Tibial artery (tissue), 4 donors: ENCODE measurements around the gene OR5AU1.

Source experiments
- DNase-seq, 2 donors: peaks; one replicate each; pipeline ENCODE4 v3.0.0-alpha.2; 2019
- H3K27ac ChIP-seq, 2 donors: fragments of 200-600 bp; sonication (generic) in 1 of 2; 1 replicate in 1 of 2; 2 replicates in 1 of 2; pipeline ENCODE4 v1.5.1; 2018 to 2019; ENCODE audit warnings: mild to moderate bottlenecking in 1 of 2
- H3K27me3 ChIP-seq, 2 donors: fragments of 200-600 bp; sonication (generic) in 1 of 2; one replicate each; pipeline versions ENCODE4 v1.5.1 to v1.6.0; 2016 to 2019
- H3K36me3 ChIP-seq, 3 donors: fragments of 200-600 bp; sonication (generic) in 2 of 3; one replicate each; pipeline ENCODE4 v1.5.1; 2016 to 2019; ENCODE audit warnings: mild to moderate bottlenecking in 2 of 3
- H3K4me1 ChIP-seq, 4 donors: fragments of 200-600 bp; sonication (generic) in 2 of 4; 1 replicate in 3 of 4; 2 replicates in 1 of 4; pipeline ENCODE4 v1.5.1; 2016 to 2019
- H3K4me3 ChIP-seq, 2 donors: fragments of 200-600 bp; sonication (generic) in 1 of 2; 1 replicate in 1 of 2; 2 replicates in 1 of 2; pipeline ENCODE4 v1.5.1; 2018 to 2019; ENCODE audit warnings: mild to moderate bottlenecking in 2 of 2
- H3K9me3 ChIP-seq, 3 donors: fragments of 200-600 bp; sonication (generic) in 1 of 3; one replicate each; pipeline ENCODE4 v1.5.1; 2016 to 2019
- intact Hi-C: fragments of 100-400 bp; cut with DNase I; formaldehyde crosslinking; loops from one replicate; pipeline ENCODE4 v1.15.0; 2023; ENCODE audit warnings: low total_unique reads
- TF ChIP-seq, protein P1 (sequence below), 2 experiments: fragments of 200-600 bp in 1 of 2; fragments of 450-650 bp in 1 of 2; IDR thresholded peaks; one replicate each; pipeline ENCODE4 v1.5.1; 2017 to 2019; ENCODE audit warnings: antibody characterized with exemption in 2 of 2, mild to moderate bottlenecking in 1 of 2, moderate library complexity in 1 of 2

OR5AU1 gene

DNA sequence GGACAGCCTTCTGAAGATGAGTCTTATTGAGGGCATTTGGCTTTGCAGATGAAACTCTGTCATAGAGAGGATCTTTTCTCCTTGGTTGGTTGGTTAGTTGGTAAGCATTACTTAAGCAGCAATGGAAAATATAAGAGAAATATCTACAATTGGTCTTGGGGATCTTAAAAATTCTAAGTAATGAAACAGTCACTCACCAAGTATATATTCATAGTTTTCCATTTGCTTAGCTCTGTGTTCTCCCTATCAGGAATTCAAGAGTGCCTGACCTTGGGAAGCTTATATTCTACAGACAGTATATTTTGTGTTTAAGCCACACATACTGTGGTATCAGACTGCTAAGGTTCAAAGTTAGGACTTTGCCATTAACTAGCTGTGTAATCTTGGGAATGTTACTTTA, at the start of gene OR5AU1:
TSS of gene OR5AU1 (minus strand) at position 101 of the 400 bp plus-strand sequence. CDS start 191 bp downstream, outside the sequence.
- H3K4me3 ChIP-seq: no peak within 1 kb of the TSS
- H3K36me3 ChIP-seq: no peaks in the 10 kb centered on the region
- H3K27ac ChIP-seq: no peak within 1 kb of the TSS
- TF ChIP-seq, protein P1, sequence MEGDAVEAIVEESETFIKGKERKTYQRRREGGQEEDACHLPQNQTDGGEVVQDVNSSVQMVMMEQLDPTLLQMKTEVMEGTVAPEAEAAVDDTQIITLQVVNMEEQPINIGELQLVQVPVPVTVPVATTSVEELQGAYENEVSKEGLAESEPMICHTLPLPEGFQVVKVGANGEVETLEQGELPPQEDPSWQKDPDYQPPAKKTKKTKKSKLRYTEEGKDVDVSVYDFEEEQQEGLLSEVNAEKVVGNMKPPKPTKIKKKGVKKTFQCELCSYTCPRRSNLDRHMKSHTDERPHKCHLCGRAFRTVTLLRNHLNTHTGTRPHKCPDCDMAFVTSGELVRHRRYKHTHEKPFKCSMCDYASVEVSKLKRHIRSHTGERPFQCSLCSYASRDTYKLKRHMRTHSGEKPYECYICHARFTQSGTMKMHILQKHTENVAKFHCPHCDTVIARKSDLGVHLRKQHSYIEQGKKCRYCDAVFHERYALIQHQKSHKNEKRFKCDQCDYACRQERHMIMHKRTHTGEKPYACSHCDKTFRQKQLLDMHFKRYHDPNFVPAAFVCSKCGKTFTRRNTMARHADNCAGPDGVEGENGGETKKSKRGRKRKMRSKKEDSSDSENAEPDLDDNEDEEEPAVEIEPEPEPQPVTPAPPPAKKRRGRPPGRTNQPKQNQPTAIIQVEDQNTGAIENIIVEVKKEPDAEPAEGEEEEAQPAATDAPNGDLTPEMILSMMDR (IDR thresholded peaks at IDR 0.05): no peak
- DNase-seq: no peak
- H3K27me3 ChIP-seq: no peaks in the 10 kb centered on the region
- no peaks in the 10 kb centered on the region for H3K4me1 ChIP-seq
- intact Hi-C loops: no loop called here
- H3K9me3 ChIP-seq: no peaks in the 10 kb centered on the region

DNA sequence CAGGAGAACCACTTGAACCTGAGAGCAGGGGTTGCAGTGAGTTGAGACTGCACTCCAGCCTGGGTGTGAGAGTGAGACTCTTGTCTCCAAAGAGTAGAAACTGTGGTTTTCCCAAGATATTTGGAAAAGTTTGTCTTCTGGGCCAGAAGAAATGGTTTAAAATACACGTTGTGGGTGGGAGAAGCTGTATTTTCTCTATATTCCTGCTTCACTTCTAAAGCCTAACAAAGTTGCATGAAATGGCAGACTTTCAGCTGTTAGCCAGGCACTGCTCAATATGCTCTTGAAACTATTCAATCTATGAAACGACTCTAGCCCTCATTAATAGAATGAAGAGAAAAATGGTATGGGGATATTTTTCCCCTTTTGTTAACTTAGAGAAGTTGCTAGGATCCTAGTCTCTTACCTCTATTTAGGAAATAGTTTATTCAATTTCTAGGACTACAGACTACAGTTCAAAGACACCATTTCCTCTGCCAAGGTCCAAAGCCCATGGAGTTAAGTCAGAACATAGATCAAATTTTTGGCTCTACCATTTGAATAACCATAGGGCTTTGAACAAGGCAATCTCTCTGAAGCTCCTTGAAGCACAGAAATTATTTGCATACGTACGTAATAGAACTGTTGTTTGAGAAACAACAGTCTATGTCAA, 49.3 kb upstream of the OR5AU1 start:
- Histone ChIP-seq H3K4me1 (no peaks in the 10 kb centered on the region), H3K27ac (no peak overlapping the region), H3K4me3 (no peak overlapping the region), H3K27me3 (no peaks in the 10 kb centered on the region), H3K9me3 (no peaks in the 10 kb centered on the region), H3K36me3 (peaks cover 41 to 60% (median 43%) of the 10 kb centered on the region in 3 donors)
- DNase-seq: no peak
- intact Hi-C loops: loop anchor here (5.0 kb wide), 1 partner anchor 37 kb away; no protein-coding TSS in a partner anchor
- TF ChIP-seq, protein P1 (IDR thresholded peaks at IDR 0.05): no peak

DNA sequence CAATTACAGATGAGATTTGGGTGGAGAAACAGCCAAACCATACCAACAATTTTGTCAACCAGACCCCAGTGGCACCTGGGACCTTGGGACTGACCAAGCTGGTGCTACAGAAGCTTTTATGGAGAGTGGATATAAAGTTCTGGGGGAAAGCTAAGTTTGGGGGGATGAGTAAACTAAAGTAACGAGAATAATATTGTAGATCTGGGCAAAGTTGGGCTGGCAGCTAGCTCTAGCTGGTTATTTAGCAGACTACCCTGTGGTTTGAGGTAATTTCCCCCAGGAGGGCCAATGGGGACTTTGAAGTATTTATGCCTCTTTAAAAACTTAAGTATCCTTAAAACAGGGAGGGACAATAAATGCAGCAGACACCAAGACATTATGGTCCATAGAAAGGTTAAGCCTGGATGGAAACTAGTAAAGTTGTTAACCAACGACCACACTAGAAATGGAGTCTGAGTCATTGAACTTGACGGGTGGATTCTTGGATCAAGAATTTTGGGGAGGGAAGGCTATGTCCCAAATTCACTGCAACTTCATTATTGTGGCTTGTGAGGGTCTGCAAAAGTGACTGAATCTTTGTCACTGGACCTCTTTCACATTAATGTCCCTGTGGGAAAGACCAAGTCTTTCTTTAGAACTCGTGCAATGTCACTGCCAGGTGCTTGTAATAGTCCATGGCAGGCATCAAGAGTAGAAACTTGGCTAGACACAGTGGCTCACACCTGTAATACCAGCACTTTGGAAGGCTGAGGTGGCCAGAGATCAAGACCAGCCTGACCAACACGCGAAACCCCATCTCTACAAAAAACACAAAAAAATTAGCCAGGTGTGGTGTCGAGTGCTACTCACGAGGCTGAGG, 48.5 kb upstream of the OR5AU1 start:
- no peak for DNase-seq
- TF ChIP-seq, protein P1 (IDR thresholded peaks at IDR 0.05): no peak
- Histone ChIP-seq H3K4me1 (no peaks in the 10 kb centered on the region), H3K36me3 (peaks cover 35 to 52% (median 36%) of the 10 kb centered on the region in 3 donors), H3K9me3 (no peaks in the 10 kb centered on the region), H3K27me3 (no peaks in the 10 kb centered on the region), H3K27ac (no peak overlapping the region), H3K4me3 (no peak overlapping the region)
- intact Hi-C loops: loop anchor here (5.0 kb wide), 1 partner anchor 38 kb away; no protein-coding TSS in a partner anchor

DNA sequence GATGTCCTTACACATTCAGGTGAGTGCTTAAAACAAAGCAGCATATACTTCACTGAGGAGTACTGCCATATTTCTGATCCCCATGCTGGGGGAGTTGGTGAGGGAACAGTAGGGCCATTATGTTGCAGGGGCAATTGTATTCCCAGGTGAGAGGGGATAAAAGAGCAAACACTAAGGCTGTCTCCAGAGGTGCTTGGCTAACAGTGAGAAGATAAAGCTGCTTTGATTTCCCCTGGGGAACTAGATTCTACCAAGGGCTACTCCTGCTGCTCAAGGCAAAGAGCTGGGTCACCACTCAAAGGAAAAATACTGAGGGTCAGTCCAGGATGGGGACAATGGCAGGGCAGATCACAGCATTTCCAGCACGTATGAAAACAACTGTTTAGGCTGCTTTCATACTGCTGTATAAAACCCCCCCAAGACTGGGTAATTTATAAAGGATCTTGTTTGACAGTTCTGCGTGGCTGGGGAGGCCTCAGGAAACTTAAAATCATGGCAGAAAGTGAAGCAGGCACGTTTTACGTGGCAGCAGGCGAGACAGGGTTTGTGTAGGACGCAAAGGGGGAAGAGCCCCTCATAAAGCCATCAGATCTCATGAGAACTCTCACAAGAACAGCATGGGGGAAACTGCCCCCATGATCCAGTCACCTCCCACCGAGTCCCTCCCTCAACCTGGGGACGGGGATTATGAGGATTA, 47.8 kb upstream of the OR5AU1 start:
- no peak overlapping the region for H3K27ac ChIP-seq
- peaks cover 27 to 44% (median 28%) of the 10 kb centered on the region in 3 donors for H3K36me3 ChIP-seq
- no peaks in the 10 kb centered on the region for H3K27me3 ChIP-seq
- no peaks in the 10 kb centered on the region for H3K4me1 ChIP-seq
- no peaks in the 10 kb centered on the region for H3K9me3 ChIP-seq
- TF ChIP-seq, protein P1 (IDR thresholded peaks at IDR 0.05): no peak
- no peak for DNase-seq
- intact Hi-C loops: no loop called here
- no peak overlapping the region for H3K4me3 ChIP-seq

DNA sequence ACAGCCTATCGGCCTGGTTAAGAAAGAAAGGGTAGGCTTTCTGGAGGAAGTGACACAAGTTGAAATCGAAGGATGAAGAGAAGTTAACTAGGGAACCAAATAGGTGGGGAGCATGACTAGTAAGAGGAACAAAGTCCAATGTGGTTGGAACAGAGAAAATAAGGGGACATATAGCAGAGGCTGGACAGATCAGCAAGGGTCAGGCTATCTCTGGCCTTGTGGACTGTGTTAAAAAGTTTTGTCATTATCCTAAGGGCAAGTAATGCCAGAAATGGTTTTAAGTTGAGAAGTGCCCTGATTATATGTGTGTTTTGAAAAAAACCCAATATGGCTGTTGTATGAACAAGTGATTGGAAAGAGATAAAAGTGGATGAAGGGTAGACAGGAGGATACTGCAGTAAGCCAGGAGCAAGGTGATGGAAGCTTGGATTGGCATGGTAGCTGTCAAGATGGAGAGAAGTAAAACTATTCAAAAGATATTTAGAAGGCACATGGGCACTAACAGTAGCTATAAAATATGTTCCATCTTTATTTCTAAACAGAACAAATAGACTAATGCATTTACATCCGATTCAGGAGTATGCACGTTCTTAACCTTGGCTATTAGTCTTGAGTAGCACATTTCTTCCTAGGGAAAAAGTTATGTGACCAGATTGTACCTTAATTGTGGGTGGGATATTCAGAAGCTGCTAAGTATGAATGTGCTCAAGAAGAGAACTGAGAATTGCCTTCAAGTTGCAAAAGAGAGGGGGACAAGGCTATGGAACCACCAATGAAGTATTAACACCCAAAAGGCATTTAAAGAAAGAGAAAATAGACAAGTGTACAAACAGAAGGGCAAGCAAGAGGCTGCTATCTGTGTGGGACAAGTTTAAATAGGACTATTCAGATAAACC, 46.8 kb upstream of the OR5AU1 start:
- TF ChIP-seq, protein P1 (IDR thresholded peaks at IDR 0.05): no peak
- no peak overlapping the region for H3K4me3 ChIP-seq
- H3K4me1 ChIP-seq: no peaks in the 10 kb centered on the region
- H3K27ac ChIP-seq: no peak overlapping the region
- peaks cover 19 to 39% (median 24%) of the 10 kb centered on the region in 3 donors for H3K36me3 ChIP-seq
- H3K27me3 ChIP-seq: no peaks in the 10 kb centered on the region
- intact Hi-C loops: no loop called here
- no peak for DNase-seq
- H3K9me3 ChIP-seq: no peaks in the 10 kb centered on the region
